ENCODE measurements around the gene ARHGAP33.
A peak's percentile ranks its signal among the peaks of the same experiment; 100 is the strongest.

DNA sequence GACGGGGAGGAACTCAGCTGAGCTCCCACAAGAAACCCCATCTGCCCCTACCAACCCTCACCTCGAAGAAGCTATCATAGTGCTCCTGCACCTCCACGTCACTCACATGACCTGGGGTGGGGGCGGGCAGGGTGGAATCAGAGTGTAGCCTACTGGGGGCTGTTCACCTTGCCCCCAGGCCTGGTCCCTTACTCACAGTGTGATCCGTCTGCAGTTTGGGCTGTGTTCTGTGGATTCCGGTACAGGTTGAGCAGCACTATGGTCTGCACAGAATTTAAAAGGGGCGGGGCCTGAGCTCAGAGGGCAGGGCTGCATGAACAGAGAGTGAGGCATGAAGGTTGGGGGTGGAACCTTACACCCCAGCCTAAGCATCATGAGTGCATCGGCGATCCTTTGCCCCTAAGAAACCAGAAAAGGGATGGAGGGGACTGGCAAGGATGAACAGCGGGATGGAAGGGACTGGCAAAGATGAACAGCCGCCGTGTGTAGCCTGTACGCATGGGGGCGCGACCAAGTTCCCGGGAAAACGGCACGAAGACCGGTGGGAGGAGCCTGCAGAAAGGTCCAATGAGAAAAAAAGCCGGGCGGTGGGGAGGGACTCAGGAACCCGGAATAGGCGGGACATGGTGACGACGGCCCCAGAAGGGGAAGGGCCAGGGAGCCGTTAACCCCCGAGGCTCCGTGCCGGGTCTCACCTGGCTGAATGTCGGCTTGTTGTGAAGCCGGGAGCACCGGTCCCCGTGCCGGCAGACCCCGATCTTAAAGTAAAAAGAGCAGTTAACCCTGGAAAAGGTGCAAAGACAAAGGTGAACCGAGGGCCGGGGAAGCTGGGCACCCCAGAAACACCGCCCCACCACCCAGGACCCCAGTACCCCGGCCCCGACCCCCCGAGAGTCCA, 30.7 kb upstream of the ARHGAP33 start:
- TF ChIP-seq CTCF (IDR thresholded peaks at IDR 0.05) (peak; percentile 44 to 63 (median 52)), POLR2A (IDR thresholded peaks at IDR 0.05) (no peak)
